ENCODE results near the gene TTF2.

The TTF2 gene

DNA sequence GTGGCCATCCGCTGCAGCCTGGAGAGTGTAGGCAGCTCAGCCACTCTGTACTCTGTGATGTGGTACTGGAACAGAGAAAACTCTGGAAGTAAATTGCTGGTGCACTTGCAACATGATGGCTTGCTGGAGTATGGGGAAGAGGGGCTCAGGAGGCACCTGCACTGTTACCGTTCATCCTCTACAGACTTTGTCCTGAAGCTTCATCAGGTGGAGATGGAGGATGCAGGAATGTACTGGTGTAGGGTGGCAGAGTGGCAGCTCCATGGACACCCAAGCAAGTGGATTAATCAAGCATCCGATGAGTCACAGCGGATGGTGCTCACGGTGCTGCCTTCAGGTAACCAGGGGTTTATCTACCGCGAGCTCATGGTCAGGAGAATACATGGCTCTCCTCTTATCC lies 34.6 kb upstream of the TTF2 start:
- H3K27me3 ChIP-seq (ENCODE audit: low read length) = no peaks in the 10 kb centered on the region

GRCh38 chr1:117026361-117026760 lies 33.8 kb upstream of the TTF2 start:
- no peak overlapping the region for H3K4me3 ChIP-seq (ENCODE audit: insufficient read depth, low read length, poor library complexity, severe bottlenecking)
- H3K9me2 ChIP-seq (replicated peaks; ENCODE audit: insufficient read depth, low read length) = no peaks in the 10 kb centered on the region
- no peaks in the 10 kb centered on the region for H3K79me2 ChIP-seq (ENCODE audit: insufficient read depth, low read length)
- no peaks in the 10 kb centered on the region for H3K36me3 ChIP-seq (ENCODE audit: low read length)
- no peaks in the 10 kb centered on the region for H3F3A ChIP-seq (ENCODE audit: insufficient read depth)
- no peak overlapping the region for H2AFZ ChIP-seq (ENCODE audit: low read depth, low read length, severe bottlenecking)
- H3K4me2 ChIP-seq (ENCODE audit: low read depth, low read length, poor library complexity, severe bottlenecking) = no peak overlapping the region
- H3K9me3 ChIP-seq (ENCODE audit: insufficient read depth, low read length) = no peaks in the 10 kb centered on the region
- TF ChIP-seq EZH2phosphoT487 (conservative IDR thresholded peaks at IDR 0.05; ENCODE audit: low read length) = no peak
- TF ChIP-seq, protein P1, sequence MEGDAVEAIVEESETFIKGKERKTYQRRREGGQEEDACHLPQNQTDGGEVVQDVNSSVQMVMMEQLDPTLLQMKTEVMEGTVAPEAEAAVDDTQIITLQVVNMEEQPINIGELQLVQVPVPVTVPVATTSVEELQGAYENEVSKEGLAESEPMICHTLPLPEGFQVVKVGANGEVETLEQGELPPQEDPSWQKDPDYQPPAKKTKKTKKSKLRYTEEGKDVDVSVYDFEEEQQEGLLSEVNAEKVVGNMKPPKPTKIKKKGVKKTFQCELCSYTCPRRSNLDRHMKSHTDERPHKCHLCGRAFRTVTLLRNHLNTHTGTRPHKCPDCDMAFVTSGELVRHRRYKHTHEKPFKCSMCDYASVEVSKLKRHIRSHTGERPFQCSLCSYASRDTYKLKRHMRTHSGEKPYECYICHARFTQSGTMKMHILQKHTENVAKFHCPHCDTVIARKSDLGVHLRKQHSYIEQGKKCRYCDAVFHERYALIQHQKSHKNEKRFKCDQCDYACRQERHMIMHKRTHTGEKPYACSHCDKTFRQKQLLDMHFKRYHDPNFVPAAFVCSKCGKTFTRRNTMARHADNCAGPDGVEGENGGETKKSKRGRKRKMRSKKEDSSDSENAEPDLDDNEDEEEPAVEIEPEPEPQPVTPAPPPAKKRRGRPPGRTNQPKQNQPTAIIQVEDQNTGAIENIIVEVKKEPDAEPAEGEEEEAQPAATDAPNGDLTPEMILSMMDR (IDR thresholded peaks at IDR 0.05; ENCODE audit: insufficient read depth, low read length, poor library complexity, severe bottlenecking) = no peak
- no peaks in the 10 kb centered on the region for H3K27me3 ChIP-seq (ENCODE audit: low read length)
- H3K27ac ChIP-seq (ENCODE audit: low read depth, low read length) = no peak overlapping the region
- H4K20me1 ChIP-seq (ENCODE audit: low read depth, low read length) = no peaks in the 10 kb centered on the region
- H3K9ac ChIP-seq (ENCODE audit: low read length) = no peak overlapping the region

More for the DNA sequence above, 34.6 kb upstream of the TTF2 start:
- Histone ChIP-seq H3K79me2 (ENCODE audit: insufficient read depth, low read length) (no peaks in the 10 kb centered on the region), H3K4me2 (ENCODE audit: low read depth, low read length, poor library complexity, severe bottlenecking) (no peak overlapping the region), H3K9me2 (replicated peaks; ENCODE audit: insufficient read depth, low read length) (no peaks in the 10 kb centered on the region), H4K20me1 (ENCODE audit: low read depth, low read length) (no peaks in the 10 kb centered on the region), H2AFZ (ENCODE audit: low read depth, low read length, severe bottlenecking) (no peak overlapping the region), H3K4me3 (ENCODE audit: insufficient read depth, low read length, poor library complexity, severe bottlenecking) (no peak overlapping the region), H3K36me3 (ENCODE audit: low read length) (no peaks in the 10 kb centered on the region), H3F3A (ENCODE audit: insufficient read depth) (no peaks in the 10 kb centered on the region), H3K9me3 (ENCODE audit: insufficient read depth, low read length) (no peaks in the 10 kb centered on the region), H3K9ac (ENCODE audit: low read length) (no peak overlapping the region), H3K27ac (ENCODE audit: low read depth, low read length) (no peak overlapping the region)
- TF ChIP-seq, protein P1 (IDR thresholded peaks at IDR 0.05; ENCODE audit: insufficient read depth, low read length, poor library complexity, severe bottlenecking) = no peak
- no peak for TF ChIP-seq EZH2phosphoT487 (conservative IDR thresholded peaks at IDR 0.05; ENCODE audit: low read length)

GRCh38 chr1:117029685-117030084 lies 30.4 kb upstream of the TTF2 start:
- Histone ChIP-seq H3K4me3 (ENCODE audit: insufficient read depth, low read length, poor library complexity, severe bottlenecking) (no peak overlapping the region), H3K9ac (ENCODE audit: low read length) (no peak overlapping the region), H3K4me2 (ENCODE audit: low read depth, low read length, poor library complexity, severe bottlenecking) (no peak overlapping the region), H4K20me1 (ENCODE audit: low read depth, low read length) (no peaks in the 10 kb centered on the region), H3K9me2 (replicated peaks; ENCODE audit: insufficient read depth, low read length) (no peaks in the 10 kb centered on the region), H3K9me3 (ENCODE audit: insufficient read depth, low read length) (no peaks in the 10 kb centered on the region), H3F3A (ENCODE audit: insufficient read depth) (no peaks in the 10 kb centered on the region), H3K79me2 (ENCODE audit: insufficient read depth, low read length) (no peaks in the 10 kb centered on the region), H2AFZ (ENCODE audit: low read depth, low read length, severe bottlenecking) (no peak overlapping the region), H3K27me3 (ENCODE audit: low read length) (no peaks in the 10 kb centered on the region), H3K36me3 (ENCODE audit: low read length) (no peaks in the 10 kb centered on the region), H3K27ac (ENCODE audit: low read depth, low read length) (no peak overlapping the region)
- TF ChIP-seq EZH2phosphoT487 (conservative IDR thresholded peaks at IDR 0.05; ENCODE audit: low read length) = no peak
- TF ChIP-seq, protein P1 (IDR thresholded peaks at IDR 0.05; ENCODE audit: insufficient read depth, low read length, poor library complexity, severe bottlenecking) = no peak
